ENCODE data around the gene CCDC177.

GRCh38 chr14:69624136-69624535 is 49.5 kb upstream of the CCDC177 start:
- TF ChIP-seq, protein P1, sequence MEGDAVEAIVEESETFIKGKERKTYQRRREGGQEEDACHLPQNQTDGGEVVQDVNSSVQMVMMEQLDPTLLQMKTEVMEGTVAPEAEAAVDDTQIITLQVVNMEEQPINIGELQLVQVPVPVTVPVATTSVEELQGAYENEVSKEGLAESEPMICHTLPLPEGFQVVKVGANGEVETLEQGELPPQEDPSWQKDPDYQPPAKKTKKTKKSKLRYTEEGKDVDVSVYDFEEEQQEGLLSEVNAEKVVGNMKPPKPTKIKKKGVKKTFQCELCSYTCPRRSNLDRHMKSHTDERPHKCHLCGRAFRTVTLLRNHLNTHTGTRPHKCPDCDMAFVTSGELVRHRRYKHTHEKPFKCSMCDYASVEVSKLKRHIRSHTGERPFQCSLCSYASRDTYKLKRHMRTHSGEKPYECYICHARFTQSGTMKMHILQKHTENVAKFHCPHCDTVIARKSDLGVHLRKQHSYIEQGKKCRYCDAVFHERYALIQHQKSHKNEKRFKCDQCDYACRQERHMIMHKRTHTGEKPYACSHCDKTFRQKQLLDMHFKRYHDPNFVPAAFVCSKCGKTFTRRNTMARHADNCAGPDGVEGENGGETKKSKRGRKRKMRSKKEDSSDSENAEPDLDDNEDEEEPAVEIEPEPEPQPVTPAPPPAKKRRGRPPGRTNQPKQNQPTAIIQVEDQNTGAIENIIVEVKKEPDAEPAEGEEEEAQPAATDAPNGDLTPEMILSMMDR (IDR thresholded peaks at IDR 0.05; ENCODE audit: low read length): no peak
- no peak for TF ChIP-seq EZH2 (IDR thresholded peaks at IDR 0.05; ENCODE audit: borderline replicate concordance, low read length)
